Neural crest cell (in vitro differentiated cells): ENCODE measurements around the gene TMEM242. TPM values are rescaled to one million over a fixed set of nuclear protein-coding genes. Genes with fewer than 3 reads are reported as not detected.

Source experiments
- DNase-seq: peaks from one replicate; pipeline ENCODE4 v3.0.0; 2021; ENCODE audit warnings: low read depth, mixed read lengths, low spot score
- H3K27ac Mint-ChIP-seq: one replicate; pipeline ENCODE4 v1.8.0; 2021; ENCODE audit warnings: mild to moderate bottlenecking, mixed read lengths; ENCODE audit not compliant: unreplicated experiment
- H3K27me3 Mint-ChIP-seq: 2 replicates; pipeline ENCODE4 v1.8.0; 2021; ENCODE audit warnings: low read depth, mild to moderate bottlenecking, mixed read lengths
- H3K36me3 Mint-ChIP-seq: 2 replicates; pipeline ENCODE4 v1.8.0; 2021; ENCODE audit warnings: low read depth, mild to moderate bottlenecking, mixed read lengths
- H3K4me1 Mint-ChIP-seq: 2 replicates; pipeline ENCODE4 v1.8.0; 2021; ENCODE audit warnings: mixed read lengths
- H3K4me3 Mint-ChIP-seq: one replicate; pipeline ENCODE4 v1.8.0; 2021; ENCODE audit warnings: mild to moderate bottlenecking, mixed read lengths
- H3K9me3 Mint-ChIP-seq: 2 replicates; pipeline ENCODE4 v1.8.0; 2021; ENCODE audit warnings: mixed read lengths
- total RNA-seq: library from RNA; stranded (reverse); gene quantifications from 2 replicates; pipeline ENCODE4 v1.2.1, GENCODE V29; 2021
- TF ChIP-seq, protein P1 (sequence below): fragments of 200-600 bp; sonication (generic); conservative IDR thresholded peaks from 2 replicates; pipeline ENCODE4 v1.5.0; 2021; ENCODE audit warnings: antibody characterized with exemption, mild to moderate bottlenecking

The TMEM242 gene
- total RNA-seq, 1 donor from 2014 or later: 11.3 TPM

DNA sequence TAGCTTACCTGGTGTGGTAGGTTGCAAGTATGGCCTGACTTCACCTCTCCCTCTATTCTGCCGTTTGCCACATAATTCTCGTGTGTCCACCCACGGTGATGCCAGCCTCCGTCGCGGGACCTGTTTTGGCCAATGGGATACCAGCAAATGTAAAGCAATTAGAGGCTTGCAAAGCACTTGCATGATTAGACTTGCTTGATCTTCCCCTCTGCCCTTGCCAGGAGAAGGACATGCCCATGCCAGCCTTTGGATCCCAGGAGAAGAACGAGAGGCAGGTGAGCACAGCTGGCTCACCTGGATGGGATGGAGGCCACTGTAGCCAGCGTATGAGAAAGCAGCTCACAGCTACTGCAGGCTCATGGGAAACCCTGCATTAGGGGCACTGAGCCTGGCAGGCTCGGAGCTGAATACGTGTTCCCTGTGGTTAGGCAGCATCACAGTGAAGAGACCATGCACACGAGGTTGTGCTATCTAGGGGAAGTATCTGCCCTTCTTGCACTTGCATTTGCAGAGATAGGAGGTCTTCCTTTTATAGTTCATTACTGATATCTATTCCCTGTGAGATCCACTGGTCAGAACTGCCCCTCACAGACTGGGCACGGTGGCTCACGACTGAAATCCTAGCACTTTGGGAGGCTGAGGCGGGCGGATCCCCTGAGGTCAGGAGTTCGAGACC lies 62.4 kb downstream of the TMEM242 start:
- Mint-ChIP-seq H3K36me3 (no peaks in the 10 kb centered on the region), H3K9me3 (no peaks in the 10 kb centered on the region), H3K27me3 (no peaks in the 10 kb centered on the region), H3K4me3 (no peak overlapping the region), H3K4me1 (no peaks in the 10 kb centered on the region), H3K27ac (no peak overlapping the region)
- no peak for DNase-seq
- TF ChIP-seq, protein P1, sequence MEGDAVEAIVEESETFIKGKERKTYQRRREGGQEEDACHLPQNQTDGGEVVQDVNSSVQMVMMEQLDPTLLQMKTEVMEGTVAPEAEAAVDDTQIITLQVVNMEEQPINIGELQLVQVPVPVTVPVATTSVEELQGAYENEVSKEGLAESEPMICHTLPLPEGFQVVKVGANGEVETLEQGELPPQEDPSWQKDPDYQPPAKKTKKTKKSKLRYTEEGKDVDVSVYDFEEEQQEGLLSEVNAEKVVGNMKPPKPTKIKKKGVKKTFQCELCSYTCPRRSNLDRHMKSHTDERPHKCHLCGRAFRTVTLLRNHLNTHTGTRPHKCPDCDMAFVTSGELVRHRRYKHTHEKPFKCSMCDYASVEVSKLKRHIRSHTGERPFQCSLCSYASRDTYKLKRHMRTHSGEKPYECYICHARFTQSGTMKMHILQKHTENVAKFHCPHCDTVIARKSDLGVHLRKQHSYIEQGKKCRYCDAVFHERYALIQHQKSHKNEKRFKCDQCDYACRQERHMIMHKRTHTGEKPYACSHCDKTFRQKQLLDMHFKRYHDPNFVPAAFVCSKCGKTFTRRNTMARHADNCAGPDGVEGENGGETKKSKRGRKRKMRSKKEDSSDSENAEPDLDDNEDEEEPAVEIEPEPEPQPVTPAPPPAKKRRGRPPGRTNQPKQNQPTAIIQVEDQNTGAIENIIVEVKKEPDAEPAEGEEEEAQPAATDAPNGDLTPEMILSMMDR: no peak

DNA sequence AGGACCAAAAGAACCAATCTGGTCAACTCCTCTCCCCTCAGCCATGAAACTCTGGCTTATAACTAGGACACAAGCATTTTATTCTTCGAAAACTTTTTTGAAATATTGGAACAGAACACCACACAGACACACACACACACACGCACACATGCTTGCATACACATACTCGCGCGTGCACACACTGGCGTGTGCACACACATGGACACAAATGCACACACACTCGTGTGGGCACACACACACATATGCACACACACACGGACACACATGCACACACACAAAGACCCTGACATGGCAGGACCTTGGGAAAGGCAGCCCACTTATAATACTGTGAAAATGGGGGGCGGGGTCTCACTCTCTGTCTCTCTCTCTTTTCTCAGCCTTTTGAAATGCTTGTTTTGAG lies 63.9 kb downstream of the TMEM242 start:
- TF ChIP-seq, protein P1: no peak
- no peaks in the 10 kb centered on the region for H3K27me3 Mint-ChIP-seq
- no peak for DNase-seq
- H3K4me1 Mint-ChIP-seq: no peaks in the 10 kb centered on the region
- H3K4me3 Mint-ChIP-seq: no peak overlapping the region
- no peaks in the 10 kb centered on the region for H3K36me3 Mint-ChIP-seq
- H3K9me3 Mint-ChIP-seq: no peaks in the 10 kb centered on the region
- no peak overlapping the region for H3K27ac Mint-ChIP-seq

DNA sequence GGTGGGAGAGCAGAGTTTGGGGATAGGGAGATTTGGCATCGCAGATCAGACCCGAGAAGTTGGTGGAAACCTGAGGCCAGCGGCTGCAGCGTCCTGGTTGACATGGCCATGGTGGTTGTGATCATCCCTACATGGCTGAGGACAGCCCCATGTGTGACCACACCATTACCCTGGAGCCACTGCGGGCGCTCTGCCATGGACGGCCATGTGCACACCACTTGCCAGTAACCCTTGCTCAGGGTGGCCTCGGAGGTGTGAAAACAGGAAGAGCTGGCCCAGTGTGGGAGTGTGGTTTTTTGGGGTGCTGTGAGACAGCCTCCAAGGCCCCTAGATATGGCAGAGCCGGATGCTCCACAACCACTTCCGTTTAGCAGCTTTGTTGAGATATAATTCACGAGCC lies 64.4 kb downstream of the TMEM242 start:
- Mint-ChIP-seq H3K9me3 (no peaks in the 10 kb centered on the region), H3K4me3 (no peak overlapping the region), H3K27ac (no peak overlapping the region), H3K4me1 (no peaks in the 10 kb centered on the region), H3K36me3 (no peaks in the 10 kb centered on the region), H3K27me3 (peaks cover 4% of the 10 kb centered on the region)
- DNase-seq: no peak
- TF ChIP-seq, protein P1: no peak

DNA sequence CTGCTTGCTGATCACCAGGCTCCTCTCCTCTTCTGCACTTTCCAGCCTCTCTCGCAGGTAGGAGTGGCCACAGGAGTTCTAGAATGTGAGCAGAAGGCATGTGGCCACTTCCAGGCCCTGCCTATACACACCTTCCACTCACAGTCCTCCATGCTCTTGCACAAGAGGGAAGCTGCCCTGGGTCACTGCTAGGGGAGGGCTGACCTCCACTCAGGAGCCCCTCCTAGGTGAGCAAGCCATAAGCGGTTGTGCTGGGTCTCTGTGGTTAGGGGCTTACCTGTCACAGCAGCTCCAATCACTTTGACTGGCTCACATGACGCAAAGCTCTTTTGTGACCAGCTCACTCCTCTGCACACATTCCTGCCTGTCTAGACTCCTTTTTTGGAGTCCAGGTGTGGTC lies 68.2 kb downstream of the TMEM242 start:
- Mint-ChIP-seq H3K27me3 (peaks cover 4% of the 10 kb centered on the region), H3K9me3 (no peaks in the 10 kb centered on the region), H3K4me1 (no peaks in the 10 kb centered on the region), H3K4me3 (no peak overlapping the region), H3K36me3 (no peaks in the 10 kb centered on the region), H3K27ac (no peak overlapping the region)
- no peak for DNase-seq
- TF ChIP-seq, protein P1: no peak

DNA sequence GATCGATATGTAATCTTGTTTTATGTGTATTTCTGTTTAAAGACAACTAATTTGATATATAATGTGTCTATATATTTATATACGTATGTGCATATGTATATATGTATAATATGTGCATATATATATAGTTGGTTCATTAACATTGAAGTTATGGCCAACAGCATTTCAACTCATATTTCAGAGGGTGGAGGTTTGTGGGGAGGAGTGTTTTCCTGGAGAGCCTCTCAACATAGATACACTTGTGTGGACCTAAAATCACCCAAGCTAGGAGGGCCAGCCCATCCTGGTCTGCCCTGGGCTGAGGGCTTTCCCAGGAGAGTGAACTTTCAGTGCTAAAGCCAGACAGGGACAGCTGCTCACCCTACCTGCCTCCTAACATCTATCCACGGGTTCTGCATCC lies 68.8 kb downstream of the TMEM242 start:
- Mint-ChIP-seq H3K27me3 (peaks cover 4% of the 10 kb centered on the region), H3K4me3 (no peak overlapping the region), H3K9me3 (no peaks in the 10 kb centered on the region), H3K27ac (no peak overlapping the region), H3K4me1 (no peaks in the 10 kb centered on the region), H3K36me3 (no peaks in the 10 kb centered on the region)
- no peak for DNase-seq
- TF ChIP-seq, protein P1: no peak
